GM18505 (cell line): Measurements from ENCODE around the gene PHOSPHO2.
"Not testable (repeated sequence)": the region's sequence is repeated elsewhere in the genome, so short reads cannot be mapped to it uniquely, and the experiment has no call there.

Experiments used
- ATAC-seq: cut with Tn5 transposase; IDR thresholded peaks from one replicate; pipeline ENCODE4 v1.9.1; 2021; ENCODE audit not compliant: unreplicated experiment
- POLR2A ChIP-seq: IDR thresholded peaks from 4 replicates; pipeline ENCODE4 v1.6.1; 2011; ENCODE audit warnings: borderline replicate concordance; ENCODE audit not compliant: insufficient read depth, insufficient read length; ENCODE audit errors: extremely low read depth

PHOSPHO2 gene

DNA sequence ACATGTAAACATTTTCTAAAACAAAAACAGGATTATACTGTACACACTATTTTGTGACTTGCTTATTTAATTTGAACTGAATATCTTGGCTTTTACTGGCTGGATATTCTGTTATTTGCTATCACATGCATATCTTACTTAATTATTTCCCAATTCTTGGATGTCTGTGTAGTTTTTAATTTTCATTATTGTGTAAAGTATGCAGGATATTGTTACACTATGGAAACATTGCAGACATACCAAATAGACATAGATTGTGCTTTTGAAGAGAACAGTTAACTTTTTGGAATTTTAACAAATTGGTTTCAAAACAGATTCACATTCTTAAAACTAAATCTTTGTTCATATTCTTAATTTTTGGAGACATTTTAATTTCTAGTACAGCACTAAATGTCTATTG lies 2.1 kb downstream of the PHOSPHO2 start:
- no peak for ATAC-seq
- TF ChIP-seq POLR2A, result no peak

DNA sequence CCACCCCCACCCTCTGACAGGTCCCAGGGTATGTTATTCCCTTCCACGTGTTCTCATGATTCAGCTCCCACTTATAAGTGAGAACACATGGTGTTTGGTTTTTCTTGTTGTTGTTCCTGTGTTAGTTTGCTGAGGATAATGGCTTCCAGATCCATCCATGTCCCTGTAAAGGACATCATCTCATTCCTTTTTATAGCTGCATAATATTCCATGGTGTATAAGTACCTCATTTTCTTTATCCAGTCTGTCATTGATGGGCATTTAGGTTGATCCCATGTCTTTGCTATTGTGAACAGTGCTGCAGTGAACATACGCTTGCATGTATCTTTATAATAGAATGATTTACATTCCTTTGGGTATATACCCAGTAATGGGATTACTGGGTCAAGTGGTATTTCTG lies 4.9 kb downstream of the PHOSPHO2 start:
- not testable (repeated sequence) for ATAC-seq

DNA sequence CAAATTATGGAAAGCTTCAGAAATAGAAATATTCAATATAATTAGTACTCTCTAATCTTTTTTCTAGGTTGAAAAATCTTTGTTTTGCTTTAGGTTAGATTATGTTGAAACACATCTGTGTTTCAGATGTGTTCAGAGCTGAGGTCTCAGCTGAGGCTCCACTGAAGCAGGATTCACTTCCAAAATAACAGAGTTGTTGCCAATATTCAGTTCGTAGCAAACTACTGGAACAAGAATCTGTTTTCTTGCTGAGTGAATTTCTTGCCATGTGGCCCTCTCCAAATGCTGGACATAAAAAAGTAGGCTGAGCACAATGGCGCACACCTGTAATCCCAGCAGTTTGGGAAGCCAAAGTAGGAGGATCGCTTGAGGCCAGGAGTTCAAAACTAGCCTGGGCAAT lies 8.7 kb downstream of the PHOSPHO2 start:
- TF ChIP-seq POLR2A, result no peak

DNA sequence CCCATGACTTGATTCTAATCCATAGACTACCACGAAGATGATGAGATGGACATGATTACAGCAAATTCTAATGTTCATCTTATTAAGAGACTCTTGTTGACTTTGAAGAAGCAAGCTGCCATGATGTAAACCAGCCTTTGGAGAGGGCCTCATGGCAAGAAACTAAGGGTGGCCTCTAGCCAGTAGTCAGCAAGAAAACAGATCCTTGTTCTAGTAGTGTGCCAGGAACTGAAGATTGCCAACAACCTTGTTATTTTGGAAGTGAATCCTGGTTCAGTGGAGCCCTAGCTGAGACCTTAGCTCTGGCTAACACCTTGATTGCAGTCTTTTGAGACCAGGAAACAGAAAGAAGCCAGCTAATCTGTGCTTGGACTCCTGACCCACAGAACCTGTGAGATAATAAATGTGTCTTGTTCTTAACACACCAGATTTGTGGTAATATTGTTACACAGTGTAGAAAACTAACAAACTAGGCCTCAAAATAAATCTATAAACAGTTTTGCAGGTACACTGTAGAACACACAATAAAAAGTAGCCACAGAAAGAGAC lies 10.0 kb downstream of the PHOSPHO2 start:
- no peak for TF ChIP-seq POLR2A
- no peak for ATAC-seq

More for the DNA sequence above, 8.7 kb downstream of the PHOSPHO2 start:
- ATAC-seq, result no peak

DNA sequence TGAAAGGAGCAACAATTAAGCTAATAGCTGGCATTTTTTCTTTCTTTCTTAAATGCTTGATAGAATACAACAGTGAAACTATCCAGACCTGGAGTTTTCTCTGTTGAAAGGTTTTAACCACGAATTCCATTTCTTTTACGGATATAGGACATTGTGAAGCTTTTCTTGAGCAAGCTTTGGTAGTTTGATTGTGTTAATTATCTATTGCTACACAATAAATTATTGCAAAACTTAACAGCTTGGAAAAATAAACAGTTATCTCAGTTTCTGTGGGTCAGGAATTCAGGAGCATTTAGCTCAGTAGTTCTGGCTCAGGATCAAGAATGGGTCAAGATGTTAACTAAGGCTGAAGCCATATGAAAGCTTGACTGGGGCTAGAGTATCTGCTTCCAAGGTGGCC lies 11.7 kb downstream of the PHOSPHO2 start:
- no peak for TF ChIP-seq POLR2A
- ATAC-seq, result no peak

DNA sequence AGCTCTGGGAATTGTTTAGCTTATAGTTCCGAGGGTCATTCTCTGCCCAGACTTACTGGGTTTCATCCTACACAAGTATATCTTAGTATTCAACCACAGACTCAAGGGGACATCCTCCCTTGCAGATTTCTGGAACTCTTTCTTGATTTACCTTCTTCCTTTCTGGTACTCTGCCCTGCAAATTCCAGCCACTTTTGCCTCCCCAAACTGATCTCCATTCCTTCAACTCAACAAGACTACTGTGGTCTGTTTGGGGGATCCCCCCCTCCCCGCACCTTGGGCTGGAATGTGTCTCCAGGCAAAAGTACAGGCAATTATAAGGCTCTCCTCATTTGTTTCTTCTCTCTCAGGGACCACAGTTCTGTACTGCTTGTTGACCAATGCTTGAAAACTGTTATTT lies 13.4 kb downstream of the PHOSPHO2 start:
- no peak for TF ChIP-seq POLR2A

DNA sequence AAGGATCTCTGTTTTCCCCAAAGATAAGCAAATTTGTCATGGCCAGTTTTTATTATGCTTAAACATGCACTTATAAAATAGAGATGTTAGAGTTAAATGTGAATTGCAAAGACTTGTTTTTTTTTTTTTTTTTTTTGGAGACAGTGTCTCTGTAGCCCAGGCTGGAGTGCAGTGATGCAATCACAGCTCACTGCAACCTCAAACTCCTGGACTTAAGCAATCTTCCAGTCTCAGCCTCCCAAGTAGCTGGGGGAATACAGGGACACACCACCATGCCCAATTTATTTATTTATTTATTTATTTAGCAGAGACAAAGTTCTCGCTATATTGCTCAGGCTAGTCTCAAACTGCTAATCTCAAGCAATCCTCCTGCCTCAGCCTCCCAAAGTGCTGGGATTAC lies 15.1 kb downstream of the PHOSPHO2 start:
- TF ChIP-seq POLR2A, result no peak
- no peak for ATAC-seq

More for the DNA sequence above, 13.4 kb downstream of the PHOSPHO2 start:
- no peak for ATAC-seq

DNA sequence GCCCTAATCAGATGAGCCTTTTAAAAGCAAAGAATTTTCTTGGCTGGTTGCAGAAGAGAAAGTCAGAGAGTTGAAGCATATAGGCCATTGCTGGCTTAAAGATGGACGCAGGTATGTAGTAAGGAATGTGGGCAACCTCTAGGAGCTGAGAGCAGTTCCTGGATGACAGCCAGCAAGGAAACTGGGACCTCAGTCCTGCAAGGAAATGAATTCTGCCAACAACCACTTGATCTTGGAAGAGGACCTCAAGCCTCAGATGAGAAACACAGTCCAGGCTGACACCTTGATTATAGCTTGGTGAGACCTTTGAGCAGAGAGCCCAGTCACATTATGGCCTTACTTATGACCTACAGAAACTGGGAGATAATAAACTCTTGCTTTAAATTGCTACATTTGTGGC lies 15.7 kb downstream of the PHOSPHO2 start:
- no peak for TF ChIP-seq POLR2A
- ATAC-seq, result no peak

DNA sequence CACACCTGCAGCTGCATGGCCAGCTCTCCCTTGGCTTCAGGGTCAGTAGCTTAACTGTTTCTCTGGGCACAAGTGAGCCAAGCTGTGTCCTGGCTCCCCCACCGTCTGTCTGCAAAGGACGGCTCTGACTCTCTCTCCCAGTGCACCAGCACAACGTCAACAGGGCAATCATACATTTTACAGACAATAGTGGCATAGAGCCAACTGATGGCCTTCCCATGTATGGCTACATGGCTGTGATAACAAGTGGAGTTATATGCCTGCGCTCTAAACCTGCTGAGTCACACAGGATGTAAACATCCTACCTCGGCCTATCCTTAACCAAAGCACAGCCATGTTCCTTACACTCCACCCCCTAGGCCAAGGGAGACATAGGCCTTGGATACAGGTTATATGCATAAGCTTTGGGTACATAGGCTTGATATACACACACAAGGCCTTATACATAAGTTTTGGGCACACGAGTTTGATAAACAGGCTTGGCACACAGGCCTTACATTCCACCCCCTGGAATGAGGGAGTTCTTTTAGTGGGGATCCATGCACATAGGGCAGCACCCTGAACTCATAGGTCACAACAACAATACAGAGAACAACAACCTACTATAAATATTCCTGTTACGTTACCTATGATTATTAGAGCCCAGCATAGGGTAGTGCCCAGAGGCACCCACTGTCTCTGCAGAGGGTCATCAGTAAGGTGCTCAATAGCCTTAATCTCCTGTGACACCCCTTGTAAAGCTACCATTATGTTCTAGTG lies 17.7 kb downstream of the PHOSPHO2 start:
- no peak for TF ChIP-seq POLR2A
- no peak for ATAC-seq

DNA sequence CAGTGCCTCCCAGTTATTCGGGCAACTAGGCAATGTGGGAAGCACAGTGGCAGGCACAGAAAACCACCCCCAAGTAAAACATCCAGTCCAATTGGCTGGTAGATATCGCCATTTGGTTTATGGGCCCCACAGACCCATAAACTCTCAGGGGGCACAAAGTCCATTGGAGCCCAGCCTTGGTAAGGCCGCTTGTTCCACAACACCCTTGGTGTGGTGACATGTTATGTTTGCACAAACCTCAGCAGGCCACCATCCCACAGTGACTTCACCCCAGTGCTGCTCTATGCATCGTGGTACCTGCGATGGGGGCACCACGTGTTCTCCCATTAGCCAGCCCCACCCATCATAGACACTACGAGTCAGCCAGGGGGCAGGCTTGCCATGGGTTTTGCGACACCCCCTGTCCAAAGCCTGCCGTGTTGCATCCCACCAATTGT lies 18.5 kb downstream of the PHOSPHO2 start:
- ATAC-seq, result no peak
- TF ChIP-seq POLR2A, result no peak

DNA sequence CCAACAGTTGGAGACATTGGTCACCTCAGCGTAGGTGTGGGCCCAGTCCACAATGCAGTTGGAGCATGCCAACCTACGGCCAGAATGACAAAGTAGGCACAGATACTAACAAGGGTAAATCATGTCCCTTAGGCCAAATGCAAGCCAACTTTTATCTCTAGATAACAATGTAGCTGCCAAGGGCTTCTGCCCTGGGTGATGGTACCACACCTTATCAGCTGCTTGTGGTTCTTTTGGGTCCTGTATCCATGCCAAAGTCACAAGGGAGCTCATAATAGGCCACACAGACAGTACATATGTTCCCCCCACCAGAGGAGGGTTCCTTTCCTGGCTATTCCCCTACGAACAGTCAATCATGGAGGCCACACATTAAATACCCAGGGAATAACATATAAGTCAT lies 19.1 kb downstream of the PHOSPHO2 start:
- ATAC-seq, result no peak
- TF ChIP-seq POLR2A, result no peak

DNA sequence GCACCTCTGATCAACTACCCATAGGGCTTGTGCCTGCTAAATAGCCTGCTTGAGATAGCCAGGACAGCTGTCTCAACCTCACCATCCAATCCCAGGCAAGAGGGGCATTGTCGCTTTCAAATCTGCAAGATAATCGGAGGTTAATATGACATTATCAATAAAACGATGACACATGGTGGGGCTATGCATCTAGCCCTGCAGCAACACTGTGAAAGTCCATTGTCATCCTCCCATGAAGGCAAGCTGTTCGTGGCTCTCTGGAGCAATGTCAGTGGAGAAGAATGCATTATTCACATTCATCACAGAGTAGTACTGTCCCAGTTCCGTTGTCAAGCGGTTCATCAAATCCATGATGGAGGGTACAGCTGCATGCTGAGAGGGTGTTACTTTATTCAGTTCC lies 20.4 kb downstream of the PHOSPHO2 start:
- ATAC-seq, result no peak
- no peak for TF ChIP-seq POLR2A

DNA sequence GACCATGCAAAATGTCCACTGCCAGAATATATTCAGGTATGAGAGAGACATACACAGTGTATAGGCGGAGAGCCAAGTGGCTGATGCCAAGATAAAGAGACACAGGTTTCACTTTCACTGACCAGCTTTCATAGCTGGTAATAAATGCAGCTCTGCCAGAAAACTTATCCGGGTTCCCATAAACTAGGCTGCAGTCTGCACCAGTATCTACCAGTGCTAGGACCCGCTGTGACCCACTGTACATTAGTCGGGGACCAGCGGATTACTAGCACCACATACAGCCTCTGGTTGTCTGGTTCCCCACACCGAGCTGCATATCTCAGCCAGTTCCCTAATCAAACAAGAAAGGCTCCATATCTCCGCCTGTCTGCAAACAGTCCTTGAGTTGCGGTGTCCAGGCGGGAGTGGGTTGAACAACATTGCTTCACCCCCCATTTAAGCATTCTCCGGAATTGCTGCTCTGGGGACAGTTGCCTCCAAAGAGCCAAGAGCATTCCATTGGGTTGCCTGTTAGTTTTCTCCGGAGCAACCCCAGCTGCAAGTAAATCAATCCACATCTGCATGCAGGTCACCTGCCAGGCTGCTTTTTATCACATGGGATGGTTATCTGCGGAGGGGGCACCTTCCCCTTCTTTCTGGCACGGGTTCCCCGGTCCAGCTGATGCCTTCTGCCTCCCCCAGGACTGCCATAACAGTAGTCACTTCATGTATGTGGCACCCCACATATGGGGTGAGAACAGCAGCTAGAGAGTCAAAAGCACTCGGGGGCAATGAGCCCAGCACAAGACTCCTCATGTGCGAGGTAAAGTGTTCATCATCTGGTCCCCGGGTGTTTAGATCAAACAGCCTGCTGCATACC lies 21.3 kb downstream of the PHOSPHO2 start:
- TF ChIP-seq POLR2A, result no peak
- ATAC-seq, result no peak
